Neural cell (in vitro differentiated cells): ENCODE measurements around the gene KIF21B.

Experiments used
- CTCF ChIP-seq: fragments of 450-650 bp; IDR thresholded peaks from 2 replicates; pipeline ENCODE4 v1.5.1; 2014; ENCODE audit warnings: antibody characterized with exemption, mild to moderate bottlenecking, moderate library complexity; ENCODE audit not compliant: poor library complexity, severe bottlenecking
- EZH2 ChIP-seq: fragments of 200-600, 300-800 bp; shearing (Covaris generic), sonication (generic); IDR thresholded peaks from 2 replicates; pipeline ENCODE4 v1.6.1; 2014; ENCODE audit warnings: antibody characterized with exemption, low read length, borderline replicate concordance, mild to moderate bottlenecking; ENCODE audit not compliant: insufficient read depth, poor library complexity, severe bottlenecking
- POLR2AphosphoS5 ChIP-seq: IDR thresholded peaks from 2 replicates; pipeline ENCODE4 v1.6.1; 2012
- REST ChIP-seq: IDR thresholded peaks from 2 replicates; pipeline ENCODE4 v1.6.1; 2012; ENCODE audit warnings: borderline replicate concordance

GRCh38 chr1:201044119-201044518 is 20.6 kb upstream of the KIF21B start:
- TF ChIP-seq POLR2AphosphoS5 (no peak), CTCF (no peak), REST (no peak), EZH2 (no peak)
